Measurements from ENCODE around the gene KREMEN1. TPM values are rescaled to one million over a fixed set of nuclear protein-coding genes. Genes with fewer than 3 reads are reported as not detected.

The KREMEN1 gene
- total and polyA plus RNA-seq, 2 experiments from 2014 or later, result 1.8 to 3.8 TPM

- no peak for TF ChIP-seq ETS1 (IDR thresholded peaks at IDR 0.05)
- TF ChIP-seq JUNB (IDR thresholded peaks at IDR 0.05; ENCODE audit: unreplicated experiment), result no peak
- TF ChIP-seq STAT1 (IDR thresholded peaks at IDR 0.05; ENCODE audit: unreplicated experiment), result no peak
- TF ChIP-seq POLR2AphosphoS5 (IDR thresholded peaks at IDR 0.05; ENCODE audit: low read depth), result no peak
- TF ChIP-seq EZH2phosphoT487 (IDR thresholded peaks at IDR 0.05; ENCODE audit: unreplicated experiment), result no peak
- TF ChIP-seq EZH2 (IDR thresholded peaks at IDR 0.05; ENCODE audit: low read depth, unreplicated experiment), result no peak
- no peak for TF ChIP-seq ZNF331 (CRISPR knock-in tag; IDR thresholded peaks at IDR 0.05; ENCODE audit: low read depth)
- no peak for TF ChIP-seq CTCF (conservative IDR thresholded peaks at IDR 0.05; ENCODE audit: low read depth in 2 of 2)
Observed at GRCh38 chr22:29211066-29211465, 138.2 kb downstream of the KREMEN1 start (continued).

DNA sequence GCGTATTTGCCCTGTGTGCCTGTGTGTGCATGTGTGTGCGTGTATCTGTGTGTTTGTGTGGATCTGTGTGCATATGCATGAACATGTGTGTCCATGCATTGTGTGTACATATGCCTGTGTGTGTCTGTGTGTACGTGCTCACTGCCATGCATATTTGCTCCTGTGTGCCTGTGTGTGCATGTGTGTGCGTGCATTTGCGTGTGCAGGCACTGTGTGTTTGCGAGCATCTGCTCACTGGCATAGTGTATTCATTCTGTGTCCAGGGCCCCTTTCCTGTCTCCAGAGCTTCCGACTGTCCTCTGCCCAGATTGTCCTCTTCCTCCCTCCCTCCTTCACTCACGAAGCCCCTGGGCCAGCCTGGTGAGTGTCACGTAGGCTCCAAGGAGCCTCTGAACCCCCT is 138.6 kb downstream of the KREMEN1 start:
- H3K27me3 ChIP-seq (ENCODE audit: insufficient read depth), result no peaks in the 10 kb centered on the region
- H3K36me3 ChIP-seq (ENCODE audit: insufficient read depth), result no peaks in the 10 kb centered on the region
- Mint-ChIP-seq H3K4me3 (no peak overlapping the region), H3K4me1 (peaks cover 29% of the 10 kb centered on the region), H3K9me3 (no peaks in the 10 kb centered on the region), H3K36me3 (ENCODE audit: low read depth) (no peaks in the 10 kb centered on the region; the same call in 2 of the 3 replicates), H3K27ac (peak overlapping the region; percentile 20; the same call in 1 of the 2 replicates), H3K27me3 (ENCODE audit: insufficient read depth, low read depth, poor library complexity) (peaks cover 15% of the 10 kb centered on the region)
- no peak for DNase-seq (ENCODE audit: low spot score)
- ATAC-seq, result no peak
- H2AFZ ChIP-seq, result no peak overlapping the region
- H3K4me2 ChIP-seq, result no peak overlapping the region
- no peaks in the 10 kb centered on the region; the same call in 1 of the 2 replicates for H4K20me1 ChIP-seq (replicated peaks; ENCODE audit: insufficient read depth)
- no peaks in the 10 kb centered on the region for H3K79me2 ChIP-seq (replicated peaks; ENCODE audit: insufficient read depth)
- H3K9me2 ChIP-seq (ENCODE audit: insufficient read depth), result no peaks in the 10 kb centered on the region
- no peak overlapping the region for H3K27ac ChIP-seq (ENCODE audit: low read depth)
- H3K4me3 ChIP-seq, result no peak overlapping the region
- peaks cover 6% of the 10 kb centered on the region; the same call in 1 of the 2 replicates for H3K4me1 ChIP-seq (ENCODE audit: insufficient read depth)
- 0 out of 2 replicates have a peak, but pooled peaks cover 6% of the 10 kb centered on the region for H3F3A ChIP-seq (replicated peaks; ENCODE audit: low read depth)
- TF ChIP-seq STAT1 (IDR thresholded peaks at IDR 0.05; ENCODE audit: unreplicated experiment), result no peak
- no peak for TF ChIP-seq POLR2AphosphoS5 (IDR thresholded peaks at IDR 0.05; ENCODE audit: low read depth)
- TF ChIP-seq, protein P1, sequence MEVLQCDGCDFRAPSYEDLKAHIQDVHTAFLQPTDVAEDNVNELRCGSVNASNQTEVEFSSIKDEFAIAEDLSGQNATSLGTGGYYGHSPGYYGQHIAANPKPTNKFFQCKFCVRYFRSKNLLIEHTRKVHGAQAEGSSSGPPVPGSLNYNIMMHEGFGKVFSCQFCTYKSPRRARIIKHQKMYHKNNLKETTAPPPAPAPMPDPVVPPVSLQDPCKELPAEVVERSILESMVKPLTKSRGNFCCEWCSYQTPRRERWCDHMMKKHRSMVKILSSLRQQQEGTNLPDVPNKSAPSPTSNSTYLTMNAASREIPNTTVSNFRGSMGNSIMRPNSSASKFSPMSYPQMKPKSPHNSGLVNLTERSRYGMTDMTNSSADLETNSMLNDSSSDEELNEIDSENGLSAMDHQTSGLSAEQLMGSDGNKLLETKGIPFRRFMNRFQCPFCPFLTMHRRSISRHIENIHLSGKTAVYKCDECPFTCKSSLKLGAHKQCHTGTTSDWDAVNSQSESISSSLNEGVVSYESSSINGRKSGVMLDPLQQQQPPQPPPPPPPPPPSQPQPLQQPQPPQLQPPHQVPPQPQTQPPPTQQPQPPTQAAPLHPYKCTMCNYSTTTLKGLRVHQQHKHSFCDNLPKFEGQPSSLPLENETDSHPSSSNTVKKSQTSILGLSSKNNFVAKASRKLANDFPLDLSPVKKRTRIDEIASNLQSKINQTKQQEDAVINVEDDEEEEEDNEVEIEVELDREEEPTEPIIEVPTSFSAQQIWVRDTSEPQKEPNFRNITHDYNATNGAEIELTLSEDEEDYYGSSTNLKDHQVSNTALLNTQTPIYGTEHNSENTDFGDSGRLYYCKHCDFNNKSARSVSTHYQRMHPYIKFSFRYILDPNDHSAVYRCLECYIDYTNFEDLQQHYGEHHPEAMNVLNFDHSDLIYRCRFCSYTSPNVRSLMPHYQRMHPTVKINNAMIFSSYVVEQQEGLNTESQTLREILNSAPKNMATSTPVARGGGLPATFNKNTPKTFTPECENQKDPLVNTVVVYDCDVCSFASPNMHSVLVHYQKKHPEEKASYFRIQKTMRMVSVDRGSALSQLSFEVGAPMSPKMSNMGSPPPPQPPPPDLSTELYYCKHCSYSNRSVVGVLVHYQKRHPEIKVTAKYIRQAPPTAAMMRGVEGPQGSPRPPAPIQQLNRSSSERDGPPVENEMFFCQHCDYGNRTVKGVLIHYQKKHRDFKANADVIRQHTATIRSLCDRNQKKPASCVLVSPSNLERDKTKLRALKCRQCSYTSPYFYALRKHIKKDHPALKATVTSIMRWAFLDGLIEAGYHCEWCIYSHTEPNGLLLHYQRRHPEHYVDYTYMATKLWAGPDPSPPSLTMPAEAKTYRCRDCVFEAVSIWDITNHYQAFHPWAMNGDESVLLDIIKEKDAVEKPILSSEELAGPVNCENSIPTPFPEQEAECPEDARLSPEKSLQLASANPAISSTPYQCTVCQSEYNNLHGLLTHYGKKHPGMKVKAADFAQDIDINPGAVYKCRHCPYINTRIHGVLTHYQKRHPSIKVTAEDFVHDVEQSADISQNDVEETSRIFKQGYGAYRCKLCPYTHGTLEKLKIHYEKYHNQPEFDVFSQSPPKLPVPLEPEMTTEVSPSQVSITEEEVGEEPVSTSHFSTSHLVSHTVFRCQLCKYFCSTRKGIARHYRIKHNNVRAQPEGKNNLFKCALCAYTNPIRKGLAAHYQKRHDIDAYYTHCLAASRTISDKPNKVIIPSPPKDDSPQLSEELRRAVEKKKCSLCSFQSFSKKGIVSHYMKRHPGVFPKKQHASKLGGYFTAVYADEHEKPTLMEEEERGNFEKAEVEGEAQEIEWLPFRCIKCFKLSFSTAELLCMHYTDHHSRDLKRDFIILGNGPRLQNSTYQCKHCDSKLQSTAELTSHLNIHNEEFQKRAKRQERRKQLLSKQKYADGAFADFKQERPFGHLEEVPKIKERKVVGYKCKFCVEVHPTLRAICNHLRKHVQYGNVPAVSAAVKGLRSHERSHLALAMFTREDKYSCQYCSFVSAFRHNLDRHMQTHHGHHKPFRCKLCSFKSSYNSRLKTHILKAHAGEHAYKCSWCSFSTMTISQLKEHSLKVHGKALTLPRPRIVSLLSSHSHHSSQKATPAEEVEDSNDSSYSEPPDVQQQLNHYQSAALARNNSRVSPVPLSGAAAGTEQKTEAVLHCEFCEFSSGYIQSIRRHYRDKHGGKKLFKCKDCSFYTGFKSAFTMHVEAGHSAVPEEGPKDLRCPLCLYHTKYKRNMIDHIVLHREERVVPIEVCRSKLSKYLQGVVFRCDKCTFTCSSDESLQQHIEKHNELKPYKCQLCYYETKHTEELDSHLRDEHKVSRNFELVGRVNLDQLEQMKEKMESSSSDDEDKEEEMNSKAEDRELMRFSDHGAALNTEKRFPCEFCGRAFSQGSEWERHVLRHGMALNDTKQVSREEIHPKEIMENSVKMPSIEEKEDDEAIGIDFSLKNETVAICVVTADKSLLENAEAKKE (CRISPR knock-in tag; IDR thresholded peaks at IDR 0.05), result no peak
- TF ChIP-seq JUNB (IDR thresholded peaks at IDR 0.05; ENCODE audit: unreplicated experiment), result no peak
- no peak for TF ChIP-seq REST (IDR thresholded peaks at IDR 0.05; ENCODE audit: unreplicated experiment)
- no peak for TF ChIP-seq EZH2phosphoT487 (IDR thresholded peaks at IDR 0.05; ENCODE audit: unreplicated experiment)
- no peak for TF ChIP-seq ZNF331 (CRISPR knock-in tag; IDR thresholded peaks at IDR 0.05; ENCODE audit: low read depth)
- no peak for TF ChIP-seq ZNF114 (CRISPR knock-in tag; IDR thresholded peaks at IDR 0.05)
